Head of caudate nucleus (tissue), 42 donors: ENCODE results near the gene DES.
A peak's percentile ranks its signal among the peaks of the same experiment; 100 is the strongest.

Experiments used
- DNase-seq, 42 donors: peaks; one replicate each; pipeline versions ENCODE4 v3.0.0 to v3.0.0-alpha.2; 2020 to 2021; ENCODE audit warnings: mixed read lengths in 7 of 42
- intact Hi-C: fragments of 100-400 bp; cut with DNase I; formaldehyde crosslinking; loops from one replicate; pipeline ENCODE4 v1.15.0; 2022

DES gene

GRCh38 chr2:219464286-219465032 is 46.3 kb downstream of the DES start:
- intact Hi-C loops = no loop called here
- DNase-seq = no peak

GRCh38 chr2:219465659-219466561 is 47.7 kb downstream of the DES start:
- intact Hi-C loops = no loop called here

GRCh38 chr2:219466816-219467735 is 48.9 kb downstream of the DES start:
- DNase-seq = peak in 29 of 42 donors; percentile 24 to 80 (median 55)
- intact Hi-C loops = no loop called here

More at GRCh38 chr2:219465659-219466561, 47.7 kb downstream of the DES start:
- DNase-seq = no peak

- intact Hi-C loops = no loop called here
- no peak for DNase-seq
Observed at GRCh38 chr2:219467736-219468075, 49.5 kb downstream of the DES start.

DNA sequence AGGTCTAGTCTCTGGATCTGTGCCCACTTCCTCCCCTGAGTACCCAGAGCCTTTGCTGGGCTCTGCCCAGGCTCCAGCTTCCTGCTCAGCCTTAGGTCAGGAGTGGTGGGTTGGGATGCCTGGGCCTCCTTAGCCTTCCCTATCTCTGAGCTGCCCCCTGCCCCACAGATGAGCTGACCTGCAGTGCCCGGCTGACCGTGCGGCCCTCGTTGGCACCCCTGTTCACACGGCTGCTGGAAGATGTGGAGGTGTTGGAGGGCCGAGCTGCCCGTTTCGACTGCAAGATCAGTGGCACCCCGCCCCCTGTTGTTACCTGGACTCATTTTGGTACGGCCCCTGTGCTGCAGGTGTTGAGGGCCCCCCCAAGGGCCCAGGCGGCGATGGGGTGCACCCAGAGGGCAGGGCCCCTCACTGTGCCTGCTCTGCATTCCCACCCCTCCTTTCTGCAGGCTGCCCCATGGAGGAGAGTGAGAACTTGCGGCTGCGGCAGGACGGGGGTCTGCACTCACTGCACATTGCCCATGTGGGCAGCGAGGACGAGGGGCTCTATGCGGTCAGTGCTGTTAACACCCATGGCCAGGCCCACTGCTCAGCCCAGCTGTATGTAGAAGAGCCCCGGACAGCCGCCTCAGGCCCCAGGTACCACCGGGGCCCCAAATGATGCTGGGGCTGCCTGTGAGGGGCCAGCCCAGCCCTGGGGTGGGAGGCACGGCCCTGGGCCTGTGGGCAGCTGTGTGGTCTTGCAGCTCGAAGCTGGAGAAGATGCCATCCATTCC is 50.4 kb downstream of the DES start:
- intact Hi-C loops = no loop called here
- no peak for DNase-seq

GRCh38 chr2:219469186-219469724 is 51.1 kb downstream of the DES start:
- no peak for DNase-seq
- intact Hi-C loops = no loop called here

GRCh38 chr2:219470429-219470828 is 52.3 kb downstream of the DES start:
- intact Hi-C loops = no loop called here
- DNase-seq = no peak

DNA sequence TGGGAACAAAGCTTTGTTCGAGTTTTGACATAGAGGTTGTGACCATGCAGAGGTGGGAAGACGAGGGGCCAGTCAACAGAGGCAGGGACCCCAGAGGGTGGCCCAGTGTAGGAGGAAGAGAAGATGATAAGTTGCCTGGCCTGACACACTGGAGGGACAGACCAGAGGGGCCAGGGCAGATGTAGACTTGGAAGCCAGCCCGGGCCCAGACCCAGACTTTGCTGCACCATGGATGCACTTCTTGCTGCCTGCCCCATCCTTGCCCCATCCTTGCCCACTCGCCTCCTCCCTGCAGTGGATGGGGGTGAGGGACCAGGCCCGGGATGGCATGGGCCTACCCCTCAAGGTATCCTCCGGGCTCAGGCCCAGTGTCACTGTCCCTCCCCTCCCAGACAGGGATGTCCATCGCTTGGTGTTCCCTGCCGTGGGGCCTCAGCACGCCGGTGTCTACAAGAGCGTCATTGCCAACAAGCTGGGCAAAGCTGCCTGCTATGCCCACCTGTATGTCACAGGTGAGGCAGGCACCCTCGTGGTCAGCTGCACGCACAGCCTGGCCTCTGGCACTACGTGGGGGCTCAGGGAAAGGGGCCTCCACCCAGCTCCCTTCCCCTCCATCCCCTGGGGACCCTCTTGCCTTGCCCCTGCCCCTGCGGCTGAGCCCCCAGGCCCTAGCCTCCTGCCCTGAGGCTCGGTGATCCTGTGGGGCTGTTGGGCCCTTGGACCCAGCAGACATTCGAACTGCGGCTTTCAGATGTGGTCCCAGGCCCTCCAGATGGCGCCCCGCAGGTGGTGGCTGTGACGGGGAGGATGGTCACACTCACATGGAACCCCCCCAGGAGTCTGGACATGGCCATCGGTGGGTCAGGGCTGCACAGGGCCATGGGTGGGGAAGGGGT is 53.5 kb downstream of the DES start:
- no peak for DNase-seq
- intact Hi-C loops = no loop called here

GRCh38 chr2:219472629-219473187 is 54.5 kb downstream of the DES start:
- no peak for DNase-seq
- intact Hi-C loops = no loop called here

DNA sequence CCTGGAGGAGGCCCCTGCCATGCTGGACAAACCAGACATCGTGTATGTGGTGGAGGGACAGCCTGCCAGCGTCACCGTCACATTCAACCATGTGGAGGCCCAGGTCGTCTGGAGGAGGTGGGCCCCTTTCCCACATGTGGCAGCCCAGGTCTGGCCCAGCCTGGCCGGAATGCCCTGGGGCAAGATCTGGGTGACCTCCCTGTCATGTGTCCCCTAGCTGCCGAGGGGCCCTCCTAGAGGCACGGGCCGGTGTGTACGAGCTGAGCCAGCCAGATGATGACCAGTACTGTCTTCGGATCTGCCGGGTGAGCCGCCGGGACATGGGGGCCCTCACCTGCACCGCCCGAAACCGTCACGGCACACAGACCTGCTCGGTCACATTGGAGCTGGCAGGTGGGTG is 55.3 kb downstream of the DES start:
- intact Hi-C loops = no loop called here
- no peak for DNase-seq

- intact Hi-C loops = loop anchor here (5.0 kb wide), 1 partner anchor 58 kb away; no protein-coding TSS in a partner anchor
- DNase-seq = peak in 29 of 42 donors; percentile 21 to 88 (median 56)
Observed at GRCh38 chr2:219474285-219475060, 56.3 kb downstream of the DES start.

DNA sequence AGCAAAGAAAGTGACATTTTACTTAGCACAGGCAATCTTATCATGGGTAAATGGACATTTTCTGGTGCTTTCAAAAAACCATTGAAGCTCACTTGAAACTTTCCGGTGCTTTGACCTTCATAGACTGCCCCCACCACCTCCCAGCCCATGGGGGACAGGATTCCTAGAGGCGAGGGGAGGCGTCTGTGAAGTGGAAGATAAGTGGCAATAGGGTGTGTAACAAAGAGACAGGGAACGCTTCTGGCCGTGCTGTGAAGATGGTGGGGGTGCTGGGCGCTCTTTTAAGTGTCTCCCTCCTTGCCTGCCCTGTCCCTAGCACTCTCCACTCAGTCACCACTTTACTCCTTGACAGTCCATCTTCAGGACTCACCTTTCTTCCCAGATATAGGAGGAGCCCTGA is 57.1 kb downstream of the DES start:
- intact Hi-C loops = loop anchor here (5.0 kb wide), 1 partner anchor 57 kb away; no protein-coding TSS in a partner anchor

DNA sequence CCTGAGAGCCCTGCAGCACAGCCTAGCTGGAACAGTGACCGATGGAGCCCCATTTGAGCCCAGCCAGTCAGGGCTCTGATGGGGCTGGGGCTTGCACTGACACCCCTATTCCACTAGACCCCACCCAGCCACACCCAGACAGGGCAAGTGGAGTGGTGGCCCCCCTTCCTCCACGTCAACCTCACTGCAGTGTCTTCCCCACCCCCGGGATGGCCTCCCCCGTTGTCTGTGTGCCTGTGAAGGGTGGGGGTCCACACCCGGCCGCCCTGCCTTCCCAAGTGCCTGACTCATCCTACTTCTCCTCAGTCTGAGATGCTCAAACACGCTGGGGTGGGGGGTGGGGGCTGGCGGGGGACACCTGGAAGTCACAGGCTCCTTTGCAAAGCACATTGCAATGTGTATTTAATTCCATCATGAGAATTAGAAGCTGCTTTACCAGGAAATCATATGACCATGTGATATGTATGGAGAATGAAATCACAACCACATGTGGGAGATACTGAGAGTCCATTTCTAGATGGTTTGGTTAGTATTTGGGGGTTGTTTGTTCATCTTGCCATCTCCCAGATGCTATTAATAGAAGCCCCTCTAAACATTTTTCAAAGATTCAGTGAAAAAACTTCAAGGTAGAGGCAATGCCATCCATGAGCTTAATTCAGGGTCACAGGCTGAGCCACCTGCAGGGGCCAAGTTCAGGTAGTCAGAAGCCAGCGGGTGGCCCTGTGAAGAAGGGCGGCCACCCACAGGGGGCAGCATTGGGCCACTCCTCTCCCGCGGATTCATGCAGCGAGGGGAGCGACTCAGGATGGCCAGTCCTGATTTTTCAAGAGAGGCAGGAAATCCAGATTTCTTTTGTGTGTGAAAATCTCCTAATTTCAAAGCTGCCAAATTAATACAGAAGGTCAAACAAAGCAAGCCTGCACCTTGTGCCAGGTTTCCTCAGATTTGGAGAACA is 57.8 kb downstream of the DES start:
- intact Hi-C loops = loop anchor here (5.0 kb wide), 1 partner anchor 56 kb away; no protein-coding TSS in a partner anchor
- DNase-seq = peak in 41 of 42 donors; percentile 42 to 88 (median 67)

More for the DNA sequence above, 57.1 kb downstream of the DES start:
- no peak for DNase-seq
